Fibroblast of lung (primary cell): ENCODE data around the gene STYXL2.
A peak's percentile ranks its signal among the peaks of the same experiment; 100 is the strongest.

Experiments
- CTCF ChIP-seq, 2 donors: IDR thresholded peaks in 1 of 2; conservative IDR thresholded peaks in 1 of 2; 1 replicate in 1 of 2; 2 replicates in 1 of 2; pipeline ENCODE4 v1.5.1; 2011 to 2012; ENCODE audit warnings: low read length in 2 of 2, control low read depth in 1 of 2, inconsistent platforms in 1 of 2, low read depth in 1 of 2, mild to moderate bottlenecking in 1 of 2
- EZH2 ChIP-seq: IDR thresholded peaks from 2 replicates; pipeline ENCODE4 v1.5.1; 2012; ENCODE audit warnings: low read length, control low read depth, mild to moderate bottlenecking; ENCODE audit errors: missing control alignments

GRCh38 chr1:167052389-167052788, 41.5 kb upstream of the STYXL2 start:
- TF ChIP-seq CTCF (conservative IDR thresholded peaks at IDR 0.05 in 1 of 2, IDR thresholded peaks at IDR 0.05 in 1 of 2; ENCODE audit: low read depth in 1 of 2, low read length in 2 of 2) (peak; percentile 31 to 51), EZH2 (no peak)
